ENCODE data around the gene NAA25.
A peak's percentile ranks its signal among the peaks of the same experiment; 100 is the strongest.

The NAA25 gene

DNA sequence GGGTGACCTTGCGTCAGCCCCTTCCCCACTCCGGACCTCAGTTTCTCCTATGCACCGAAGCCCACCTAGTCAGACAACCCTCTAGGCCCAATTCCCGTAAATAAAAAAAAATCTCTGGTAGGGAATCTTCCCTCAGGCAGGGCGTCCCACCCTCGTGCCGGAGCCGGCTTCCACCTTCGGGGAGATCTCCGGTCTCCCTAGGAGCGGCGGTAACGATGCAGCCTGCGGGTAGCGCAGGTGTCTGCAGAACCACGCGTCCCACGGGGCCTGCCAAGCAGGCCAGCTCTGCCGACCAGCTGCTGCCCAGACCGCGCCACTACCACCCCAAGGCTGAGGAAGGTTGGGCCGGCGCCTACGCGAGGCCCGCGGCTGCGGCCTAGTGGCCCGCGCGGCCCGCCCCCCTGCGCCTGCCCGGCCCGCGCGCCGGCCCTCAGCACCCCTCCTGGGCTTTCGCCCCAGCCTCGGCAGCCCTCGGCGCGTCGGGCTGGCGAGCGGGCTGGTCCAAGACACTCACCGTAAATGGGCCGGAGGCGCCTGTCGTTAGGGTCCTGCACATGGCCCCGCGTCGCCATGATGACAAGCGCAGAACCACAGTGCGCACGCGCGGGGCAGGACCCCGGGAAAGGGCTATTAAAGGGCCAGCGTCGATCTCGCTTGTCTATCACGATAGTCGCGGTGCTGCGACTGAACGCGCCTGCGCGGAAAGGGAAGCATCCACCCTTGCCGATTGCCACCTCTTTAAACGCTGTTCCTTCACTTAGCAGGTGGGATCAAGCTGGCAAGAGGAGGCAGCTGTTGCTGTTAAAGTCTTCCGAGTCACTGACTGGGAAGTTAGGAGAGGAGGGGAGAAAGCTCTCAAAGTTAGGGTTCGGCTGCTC, at the start of gene NAA25:
NAA25 (minus strand) TSS at position 582 of the 878 bp plus-strand sequence; CDS start at position 572, 10 bp downstream.
- DNase-seq (ENCODE audit: low read depth in 3 of 3, low spot score in 1 of 3), result peak; percentile 67 to 83 (median 70)

DNA sequence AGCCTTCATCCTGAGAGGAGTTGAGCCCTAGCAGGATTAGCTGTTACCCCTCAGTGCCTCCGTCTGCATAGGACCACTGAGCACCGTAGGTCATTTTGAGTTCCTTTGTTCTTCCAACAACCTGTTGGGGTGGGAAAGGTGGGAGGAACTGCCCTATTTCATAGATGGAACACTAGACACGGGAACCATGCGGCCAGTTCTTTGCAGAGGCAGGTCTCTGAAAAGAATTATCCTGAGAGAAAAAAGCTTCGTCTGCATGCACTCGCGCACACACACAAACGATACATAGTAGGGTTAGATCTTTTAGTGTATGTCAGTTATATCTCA, 45.3 kb upstream of the NAA25 start:
- DNase-seq (ENCODE audit: low read depth in 3 of 3, low spot score in 1 of 3), result no peak

DNA sequence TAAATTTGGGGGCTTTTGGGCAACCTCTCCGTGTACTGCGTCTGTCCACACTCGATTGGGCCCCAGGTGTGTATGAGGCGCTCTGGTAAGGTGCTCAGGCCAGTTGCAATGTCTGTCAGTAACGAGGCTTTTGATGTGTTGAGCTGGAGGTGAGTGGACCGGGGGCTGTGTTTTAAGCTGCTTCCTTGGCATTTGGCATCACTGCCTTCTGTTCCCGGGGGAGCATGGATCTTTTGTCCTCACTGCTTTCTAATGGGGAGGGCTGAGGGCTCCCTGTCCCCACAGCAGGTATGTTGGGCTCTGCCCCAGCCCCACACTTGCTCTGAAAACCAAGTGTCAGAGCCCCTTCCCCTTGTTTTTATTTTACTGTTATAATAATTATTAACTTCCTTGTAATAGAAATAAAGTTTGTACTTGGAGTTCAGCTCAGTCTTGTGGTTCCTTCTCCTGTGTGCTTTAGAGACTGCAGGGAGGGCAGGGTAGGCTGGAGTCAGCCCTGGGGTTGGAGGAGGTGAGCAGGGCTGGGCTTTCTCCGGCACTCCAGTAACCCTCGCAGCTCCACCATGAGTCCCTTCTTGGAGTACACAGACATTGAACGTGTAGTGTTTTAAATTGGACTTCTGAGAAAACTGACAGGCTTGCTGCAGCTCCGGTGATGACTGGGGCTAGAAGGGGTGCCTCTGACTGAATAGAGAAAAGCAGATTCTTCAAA, 44.8 kb upstream of the NAA25 start:
- no peak for DNase-seq (ENCODE audit: low read depth in 3 of 3, low spot score in 1 of 3)

DNA sequence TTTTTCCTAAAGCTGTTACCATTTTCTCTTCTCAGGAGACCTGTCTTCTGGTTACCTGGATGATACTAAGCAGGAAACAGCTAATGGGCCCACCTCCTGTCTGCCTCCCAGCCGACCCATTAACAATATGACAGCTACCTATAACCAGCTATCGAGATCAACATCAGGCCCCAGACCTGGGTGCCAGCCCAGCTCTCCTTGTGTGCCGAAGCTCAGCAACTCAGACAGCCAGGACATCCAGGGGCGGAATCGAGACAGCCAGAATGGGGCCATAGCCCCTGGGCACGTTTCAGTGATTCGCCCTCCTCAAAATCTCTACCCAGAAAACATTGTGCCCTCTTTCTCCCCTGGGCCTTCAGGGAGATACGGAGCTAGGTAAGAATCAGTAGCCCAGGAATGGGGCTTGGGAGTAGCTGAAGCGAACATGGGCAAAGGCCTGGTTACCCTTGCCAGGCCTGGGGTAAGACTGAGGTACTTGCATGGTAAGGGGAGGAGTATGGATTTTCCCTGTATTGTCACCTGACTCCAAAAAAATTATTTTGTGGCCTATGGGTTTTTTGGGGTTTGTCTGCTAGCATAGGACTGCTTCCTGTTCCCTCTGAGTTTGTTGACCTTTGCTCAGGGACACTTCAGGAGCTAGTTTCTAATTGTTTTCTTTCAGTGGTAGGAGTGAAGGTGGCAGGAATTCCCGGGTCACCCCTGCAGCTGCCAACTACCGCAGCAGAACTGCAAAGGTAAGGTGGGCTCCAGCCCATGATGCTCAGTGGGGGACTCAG, 43.4 kb upstream of the NAA25 start:
- no peak for DNase-seq (ENCODE audit: low read depth in 3 of 3, low spot score in 1 of 3)

DNA sequence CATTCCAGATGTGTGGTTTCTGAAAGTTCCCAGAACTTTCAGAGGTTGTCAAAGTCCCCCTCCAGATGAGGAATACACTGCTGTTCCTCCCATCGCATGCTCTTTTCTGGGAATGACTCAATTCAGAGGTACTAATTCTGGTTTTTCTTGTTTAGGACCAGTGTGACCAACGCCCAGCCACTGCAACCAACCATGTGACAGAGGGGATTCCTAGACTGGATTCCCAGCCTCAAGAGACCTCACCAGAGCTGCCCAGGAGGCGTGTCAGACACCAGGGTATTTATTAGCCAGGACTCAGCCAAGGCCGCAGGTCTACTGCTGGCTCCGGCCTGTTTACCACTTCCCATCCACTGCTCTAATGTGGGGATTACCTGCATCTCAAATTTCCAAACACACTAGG, 41.0 kb upstream of the NAA25 start:
- DNase-seq (ENCODE audit: low read depth in 3 of 3, low spot score in 1 of 3), result no peak

DNA sequence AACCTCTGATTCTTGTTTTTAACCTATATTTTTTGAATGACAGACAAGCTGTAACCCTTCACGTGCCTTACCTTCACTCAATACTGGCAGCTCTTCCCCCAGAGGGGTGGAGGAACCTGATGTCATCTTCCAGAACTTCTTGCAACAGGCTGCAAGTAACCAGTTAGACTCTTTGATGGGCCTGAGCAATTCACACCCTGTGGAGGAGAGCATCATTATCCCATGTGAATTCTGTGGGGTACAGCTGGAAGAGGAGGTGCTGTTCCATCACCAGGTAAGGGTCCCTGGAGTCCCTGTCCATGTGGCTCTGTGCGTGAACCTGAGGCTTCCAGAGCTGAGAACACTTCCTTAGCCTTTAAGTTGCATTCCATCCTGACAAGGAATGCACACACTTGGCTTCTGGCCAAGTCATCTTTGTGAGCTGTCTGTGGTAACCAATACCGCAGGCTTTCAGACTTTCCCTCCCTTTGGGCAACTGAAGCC, 39.5 kb upstream of the NAA25 start:
- DNase-seq (ENCODE audit: low read depth in 3 of 3, low spot score in 1 of 3), result no peak

DNA sequence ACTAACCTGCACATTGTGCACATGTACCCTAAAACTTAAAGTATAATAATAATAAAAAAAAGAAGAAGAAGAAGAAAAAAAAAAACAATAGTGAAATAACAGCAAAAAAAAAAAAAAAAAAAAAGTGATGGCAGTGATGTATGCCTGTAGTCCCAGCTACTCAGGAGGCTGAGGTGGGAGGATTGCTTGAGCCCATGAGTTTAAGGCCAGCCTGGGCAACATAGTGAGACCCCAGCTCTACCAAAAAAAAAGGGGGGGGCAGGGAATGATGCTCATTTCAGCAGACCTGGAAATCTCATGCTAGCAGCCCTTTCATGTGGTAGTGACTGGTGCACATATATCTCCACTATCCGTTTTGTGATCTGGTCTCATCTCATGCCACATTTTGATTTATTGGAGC, 37.5 kb upstream of the NAA25 start:
- DNase-seq (ENCODE audit: low read depth in 3 of 3, low spot score in 1 of 3), result no peak

DNA sequence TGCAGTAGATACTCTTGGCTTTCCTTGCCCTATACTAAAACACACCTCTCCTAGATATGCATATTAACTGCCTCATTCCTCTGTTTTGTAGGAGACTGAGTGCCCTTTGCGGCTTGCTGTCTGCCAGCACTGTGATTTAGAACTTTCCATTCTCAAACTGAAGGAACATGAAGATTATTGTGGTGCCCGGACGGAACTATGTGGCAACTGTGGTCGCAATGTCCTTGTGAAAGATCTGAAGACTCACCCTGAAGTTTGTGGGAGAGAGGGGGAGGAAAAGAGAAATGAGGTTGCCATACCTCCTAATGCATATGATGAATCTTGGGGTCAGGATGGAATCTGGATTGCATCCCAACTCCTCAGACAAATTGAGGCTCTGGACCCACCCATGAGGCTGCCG, 32.1 kb upstream of the NAA25 start:
- DNase-seq (ENCODE audit: low read depth in 3 of 3, low spot score in 1 of 3), result no peak

DNA sequence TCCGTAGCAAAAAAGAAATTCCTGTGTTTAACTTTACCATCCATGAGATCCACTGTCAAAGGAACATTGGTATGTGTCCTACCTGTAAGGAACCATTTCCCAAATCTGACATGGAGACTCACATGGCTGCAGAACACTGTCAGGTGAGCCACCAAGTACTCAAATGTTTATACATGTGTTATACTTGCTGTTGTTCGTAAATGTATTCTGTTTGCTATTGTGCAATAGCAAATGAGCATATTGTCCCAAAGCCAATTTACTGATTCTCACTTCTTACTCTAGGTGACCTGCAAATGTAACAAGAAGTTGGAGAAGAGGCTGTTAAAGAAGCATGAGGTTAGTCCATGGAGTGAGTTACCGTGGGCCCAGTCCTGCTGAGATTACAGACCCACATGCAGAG, 26.1 kb upstream of the NAA25 start:
- DNase-seq (ENCODE audit: low read depth in 3 of 3, low spot score in 1 of 3), result no peak

DNA sequence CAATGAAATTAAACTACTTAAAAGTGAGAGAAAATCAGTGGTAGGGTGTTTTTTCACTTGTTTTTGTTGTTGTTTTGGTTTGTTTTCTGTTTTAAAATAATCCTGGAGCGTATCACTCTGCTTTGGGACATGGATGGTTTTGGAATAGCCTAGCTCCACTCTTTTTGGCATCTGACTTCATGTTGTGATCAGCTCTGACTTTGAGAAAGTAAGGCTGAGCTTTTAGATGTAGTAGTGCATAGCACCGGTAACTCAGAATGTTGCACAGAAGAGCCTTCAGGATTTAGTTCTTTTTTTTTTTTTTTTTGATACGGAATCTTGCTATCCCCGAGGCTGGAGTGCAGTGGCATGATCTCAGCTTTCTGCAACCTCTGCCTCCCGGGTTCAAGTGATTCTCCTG, 24.8 kb upstream of the NAA25 start:
- no peak for DNase-seq (ENCODE audit: low read depth in 3 of 3, low spot score in 1 of 3)

DNA sequence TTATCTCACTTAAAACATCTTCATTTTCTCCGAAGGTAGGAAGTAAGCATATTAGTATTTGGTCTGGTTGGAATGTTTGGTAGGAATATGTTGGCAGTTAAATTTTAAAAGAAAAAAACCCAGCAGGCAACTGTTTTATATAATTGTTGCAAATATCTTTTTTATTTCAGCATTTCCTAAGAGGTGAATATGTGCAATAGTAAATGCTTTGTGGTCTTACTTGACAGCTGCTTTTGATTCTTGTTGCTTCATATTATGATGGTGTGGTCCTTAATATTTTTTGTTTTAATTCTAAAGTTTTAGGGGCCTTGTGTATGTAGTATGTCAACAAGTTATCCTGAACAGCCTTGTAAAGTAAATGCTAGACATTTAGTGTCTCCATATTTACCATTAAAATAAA, 23.1 kb upstream of the NAA25 start:
- DNase-seq (ENCODE audit: low read depth in 3 of 3, low spot score in 1 of 3), result no peak

DNA sequence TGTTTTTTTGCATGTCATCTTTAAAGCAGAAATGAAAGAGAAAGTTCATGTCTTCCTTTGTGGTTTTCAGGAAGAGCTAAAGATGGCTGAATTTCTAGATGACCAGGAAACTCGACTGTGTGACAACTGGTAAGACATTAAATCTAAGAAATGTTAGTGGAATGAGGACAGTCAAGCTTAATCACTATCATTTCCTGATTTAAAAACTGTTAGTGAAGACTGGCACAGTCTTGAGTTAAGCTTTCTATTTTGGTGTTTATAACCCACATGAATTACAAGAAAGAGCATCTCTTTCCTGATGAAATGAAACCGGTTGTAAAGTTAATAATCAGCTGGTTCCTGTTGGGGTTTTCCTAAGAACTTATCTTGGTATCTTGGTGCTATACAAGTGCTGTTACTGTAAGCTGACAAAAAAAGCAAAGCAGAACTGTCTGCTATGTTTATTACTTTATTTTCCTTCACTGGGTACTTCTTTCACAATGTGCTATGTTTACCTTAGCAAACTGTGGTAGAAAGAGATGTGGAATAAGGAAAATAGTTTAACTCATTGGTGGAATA, 21.9 kb upstream of the NAA25 start:
- DNase-seq (ENCODE audit: low read depth in 3 of 3, low spot score in 1 of 3), result no peak

DNA sequence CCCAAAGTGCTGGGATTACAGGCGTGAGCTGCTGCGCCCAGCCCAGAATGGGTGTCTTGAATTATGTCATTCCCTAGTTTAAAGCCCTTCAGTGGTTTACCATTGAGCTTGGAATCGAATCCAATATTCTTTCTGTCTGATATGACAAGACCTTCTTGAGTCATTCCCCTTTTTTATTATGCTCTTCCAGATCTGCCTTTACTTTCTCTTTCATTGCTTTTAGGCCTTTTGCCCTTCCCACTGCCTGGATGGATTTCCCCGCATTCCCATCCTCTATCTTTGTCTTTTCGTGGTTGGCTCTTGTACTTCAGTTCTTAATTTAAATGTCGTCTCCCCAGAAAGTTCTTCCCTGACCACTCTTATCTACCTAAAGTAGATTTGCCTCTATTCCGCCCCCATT, 18.3 kb upstream of the NAA25 start:
- DNase-seq (ENCODE audit: low read depth in 3 of 3, low spot score in 1 of 3), result no peak

DNA sequence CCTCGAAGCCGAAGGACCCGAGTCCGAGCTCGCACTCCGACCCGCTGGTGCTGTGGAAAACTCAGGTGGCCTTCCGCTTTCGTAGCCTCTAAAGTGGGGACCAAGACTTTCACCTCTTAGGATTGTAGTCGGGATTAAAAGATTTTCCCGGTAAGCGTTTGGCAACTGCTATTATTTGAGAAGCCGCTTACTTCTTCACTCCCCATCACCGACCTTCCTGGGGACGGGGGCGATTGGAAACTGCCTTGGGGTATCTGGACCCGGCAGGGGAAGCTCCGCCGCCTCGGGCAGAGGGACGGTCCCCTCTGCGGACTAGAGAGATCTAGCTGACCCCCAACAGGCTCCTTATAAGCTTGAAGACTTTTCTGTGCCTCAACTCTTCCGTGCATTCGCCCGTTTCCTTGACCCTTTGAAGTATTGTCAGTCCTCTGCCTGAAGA, 17.4 kb upstream of the NAA25 start:
- no peak for DNase-seq (ENCODE audit: low read depth in 3 of 3, low spot score in 1 of 3)

DNA sequence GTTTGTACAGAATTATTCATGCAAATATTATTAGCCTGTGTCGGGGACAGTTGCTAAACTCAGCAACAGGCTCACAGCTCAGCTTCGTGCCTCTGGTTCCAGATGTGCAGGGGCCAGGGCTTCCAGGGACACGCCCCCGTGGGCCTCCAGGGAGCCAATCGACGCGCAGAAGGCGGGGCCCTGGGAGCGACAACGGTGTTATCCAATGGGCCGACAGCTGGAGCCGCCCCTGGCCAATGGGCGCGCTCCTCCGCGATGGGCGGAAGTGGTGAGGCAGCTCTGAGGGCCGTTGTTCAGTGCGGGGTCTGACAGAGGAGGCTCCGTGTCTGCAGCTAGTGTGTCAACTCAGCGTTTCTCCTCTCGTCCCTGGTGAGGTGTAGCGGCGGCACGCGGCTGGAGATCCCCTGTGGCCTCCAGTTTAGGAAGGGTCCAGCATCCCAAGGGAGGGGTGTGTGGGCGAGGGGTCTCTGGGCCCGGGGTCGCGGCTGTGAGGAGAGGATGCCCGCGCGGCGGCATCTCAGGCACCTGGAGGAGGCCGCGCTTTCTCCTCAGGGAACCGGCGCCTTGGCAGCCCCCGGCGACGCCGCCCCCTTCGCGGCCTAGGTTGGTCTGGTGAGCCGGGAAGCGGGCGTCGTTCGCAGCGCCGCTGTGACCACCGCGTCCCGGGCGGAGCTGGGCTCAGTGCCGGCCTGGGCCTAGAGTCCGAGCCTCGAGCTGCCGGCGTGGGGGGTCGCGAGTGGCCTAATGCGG, 16.8 kb upstream of the NAA25 start, which contains the start of gene TRAFD1:
TRAFD1 (plus strand) TSS at position 311 of the 750 bp plus-strand sequence. CDS start 4,963 bp downstream, outside the sequence.
- peak; percentile 93 to 96 (median 96) for DNase-seq (ENCODE audit: low read depth in 3 of 3, low spot score in 1 of 3)

DNA sequence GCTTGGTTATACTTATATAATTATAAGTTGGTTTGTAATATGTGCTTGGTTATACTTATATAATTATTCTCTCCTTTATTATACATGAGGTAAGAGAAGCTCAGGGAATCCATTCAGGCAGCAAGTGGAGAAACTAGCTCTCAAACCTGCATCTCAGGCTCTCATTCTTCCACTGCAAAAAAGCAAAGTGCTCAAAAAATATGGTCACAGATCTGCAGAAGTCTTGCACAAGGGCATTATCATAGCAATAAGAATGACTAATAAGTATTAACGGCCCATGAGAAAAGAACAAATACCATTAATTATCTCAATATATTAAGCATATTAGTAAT, 16.3 kb upstream of the NAA25 start:
- DNase-seq (ENCODE audit: low read depth in 3 of 3, low spot score in 1 of 3), result no peak

DNA sequence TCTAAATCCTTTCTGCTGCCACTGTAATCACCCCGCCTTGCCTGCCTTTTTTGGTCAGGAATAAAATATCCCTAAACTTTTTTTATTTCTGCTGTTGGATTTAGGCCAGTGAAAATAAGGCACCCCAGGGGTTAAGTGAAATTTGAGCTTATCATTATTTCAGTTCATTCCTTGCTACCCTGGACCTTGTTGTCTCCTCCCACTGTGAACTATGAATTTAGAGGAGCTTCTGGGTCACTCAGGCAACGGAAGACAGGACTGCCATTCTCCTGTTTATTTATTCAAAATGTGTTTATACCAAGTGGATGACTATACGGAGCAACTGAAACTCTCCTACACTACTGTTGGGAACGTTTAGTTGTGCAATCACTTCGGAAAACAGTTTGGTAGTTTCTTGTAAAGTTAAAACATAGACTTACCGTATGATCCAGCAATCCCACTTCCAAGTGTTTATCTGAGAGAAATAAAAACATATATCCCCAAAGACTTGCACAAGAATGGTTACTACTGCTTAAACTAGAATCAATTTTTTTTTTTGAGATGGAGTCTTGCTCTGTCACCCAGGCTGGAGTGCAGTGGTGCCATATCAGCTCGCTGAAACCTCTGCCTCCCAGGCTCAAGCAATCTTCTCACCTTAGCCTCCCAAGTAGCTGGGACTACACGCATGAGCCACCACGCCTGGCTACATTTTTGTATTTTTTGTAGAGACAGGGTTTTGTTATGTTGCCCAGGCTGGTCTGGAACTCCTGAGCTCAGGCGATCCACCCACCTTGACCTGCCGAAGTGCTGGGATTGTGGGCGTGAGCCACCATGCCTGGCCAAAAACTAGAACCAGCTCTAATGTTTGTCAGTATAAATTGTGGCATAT, 14.5 kb upstream of the NAA25 start:
- DNase-seq (ENCODE audit: low read depth in 3 of 3, low spot score in 1 of 3), result no peak

DNA sequence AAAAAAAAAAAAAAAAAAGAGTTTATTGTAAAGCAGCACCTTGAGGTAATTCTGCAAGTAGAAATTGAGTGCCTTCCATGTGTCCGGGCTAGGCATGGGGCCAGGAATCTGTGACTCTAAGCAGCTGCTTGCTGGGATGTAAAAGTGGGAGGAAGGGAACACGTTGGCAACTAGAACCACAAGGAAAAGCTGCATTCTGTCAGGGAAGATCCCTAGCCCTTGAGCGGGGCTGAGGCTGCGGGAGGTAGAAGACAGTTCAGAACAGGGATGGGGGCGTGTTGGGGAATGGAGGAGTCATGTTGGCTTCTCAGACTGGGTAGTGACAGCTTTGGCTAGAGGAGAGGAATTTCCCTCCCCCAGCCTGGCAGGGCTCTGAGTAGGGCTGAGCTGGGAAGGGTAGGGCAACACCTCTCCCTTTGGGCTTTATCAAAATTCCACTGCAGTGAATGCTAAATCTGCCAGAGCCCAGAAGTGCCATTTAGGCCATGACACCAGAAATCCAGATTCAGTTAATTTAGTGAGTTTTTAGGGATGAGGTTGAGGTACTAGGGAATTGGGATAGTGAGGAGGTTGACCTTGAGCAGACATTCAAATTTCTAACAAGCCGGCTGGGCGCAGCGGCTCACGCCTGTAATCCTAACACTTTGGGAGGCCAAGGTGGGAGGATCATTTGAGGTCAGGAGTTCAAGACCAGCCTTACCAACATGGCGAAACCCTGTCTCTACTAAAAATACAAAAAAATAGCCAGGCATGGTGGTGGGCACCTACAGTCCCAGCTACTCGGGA, 13.4 kb upstream of the NAA25 start:
- no peak for DNase-seq (ENCODE audit: low read depth in 3 of 3, low spot score in 1 of 3)

DNA sequence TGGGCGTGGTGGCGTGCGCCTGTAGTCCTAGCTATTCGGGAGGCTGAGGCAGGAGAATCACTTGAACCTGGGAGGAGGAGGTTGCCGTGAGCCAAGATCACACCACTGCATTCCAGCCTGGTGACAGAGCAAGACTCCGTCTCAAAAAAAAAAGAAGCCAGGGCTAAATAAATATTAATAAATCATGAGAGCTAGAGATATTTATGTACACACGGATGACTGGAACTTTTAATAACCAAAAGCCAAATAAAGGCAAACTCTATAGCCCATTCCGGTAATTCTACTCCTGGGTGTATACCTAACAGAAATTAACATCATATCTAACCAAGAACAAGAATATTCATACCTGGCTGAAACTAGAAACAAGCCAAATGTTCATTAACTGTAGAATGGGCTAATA, 9.1 kb upstream of the NAA25 start:
- no peak for DNase-seq (ENCODE audit: low read depth in 3 of 3, low spot score in 1 of 3)
